Endodermal cell (in vitro differentiated cells): ENCODE results near the gene MAP3K21. TPM values are rescaled to one million over a fixed set of nuclear protein-coding genes. Genes with fewer than 3 reads are reported as not detected.

Experiments
- DNase-seq: peaks from one replicate; pipeline ENCODE4 v3.0.0-alpha.2; 2017
- H3K27ac ChIP-seq: 2 replicates; pipeline ENCODE4 v1.5.1; 2013; ENCODE audit warnings: mild to moderate bottlenecking, low read depth, low read length, moderate library complexity
- H3K27me3 ChIP-seq: 2 replicates; pipeline ENCODE4 v1.6.1; 2013; ENCODE audit warnings: mild to moderate bottlenecking, low read length, moderate library complexity; ENCODE audit not compliant: insufficient read depth, control insufficient read depth, poor library complexity, severe bottlenecking
- H3K36me3 ChIP-seq: 2 replicates; pipeline ENCODE4 v1.7.0; 2013; ENCODE audit warnings: mild to moderate bottlenecking, low read length, moderate library complexity; ENCODE audit not compliant: control insufficient read depth, insufficient read depth
- H3K4me1 ChIP-seq: one replicate; pipeline ENCODE4 v1.7.0; 2013; ENCODE audit warnings: low read length; ENCODE audit not compliant: control insufficient read depth, insufficient read depth
- H3K4me3 ChIP-seq: 2 replicates; pipeline ENCODE4 v1.5.1; 2013; ENCODE audit warnings: mild to moderate bottlenecking, low read length, moderate library complexity
- H3K9ac ChIP-seq: 2 replicates; pipeline ENCODE4 v1.6.1; 2013; ENCODE audit warnings: mild to moderate bottlenecking, low read length, moderate library complexity; ENCODE audit not compliant: poor library complexity, severe bottlenecking; ENCODE audit errors: extremely low read depth
- H3K9me3 ChIP-seq: 2 replicates; pipeline ENCODE4 v1.6.1; 2013; ENCODE audit warnings: mild to moderate bottlenecking, low read length, moderate library complexity; ENCODE audit not compliant: control insufficient read depth
- H3K27ac Mint-ChIP-seq: 2 replicates; pipeline ENCODE4 v1.8.0; 2020; ENCODE audit warnings: mixed read lengths
- H3K27me3 Mint-ChIP-seq: 2 replicates; pipeline ENCODE4 v1.8.0; 2021; ENCODE audit warnings: mild to moderate bottlenecking, mixed read lengths; ENCODE audit not compliant: insufficient read depth
- H3K36me3 Mint-ChIP-seq: 2 replicates; pipeline ENCODE4 v1.8.0; 2020; ENCODE audit warnings: low read depth, mixed read lengths
- H3K4me1 Mint-ChIP-seq: 2 replicates; pipeline ENCODE4 v1.8.0; 2020; ENCODE audit warnings: mixed read lengths
- H3K4me3 Mint-ChIP-seq: 2 replicates; pipeline ENCODE4 v1.8.0; 2020; ENCODE audit warnings: mild to moderate bottlenecking, moderate library complexity, mixed read lengths
- H3K9me3 Mint-ChIP-seq: 2 replicates; pipeline ENCODE4 v1.8.0; 2020; ENCODE audit warnings: mild to moderate bottlenecking, mixed read lengths
- CTCF ChIP-seq: fragments of 200-600 bp; sonication (generic); conservative IDR thresholded peaks from 2 replicates; pipeline ENCODE4 v1.5.0; 2021; ENCODE audit warnings: antibody characterized with exemption, mild to moderate bottlenecking
- WGBS, 2 experiments: methylation state at CpG; one replicate each; pipeline versions ENCODE4 v1.1.5 to v1.1.7; 2013; ENCODE audit warnings: missing lambda C conversion rate in 2 of 2, mixed read lengths in 1 of 2; ENCODE audit not compliant: insufficient coverage in 1 of 2, insufficient read length in 1 of 2; 5-methylcytosine and 5-hydroxymethylcytosine counted together
- total RNA-seq, 2 donors: library from RNA; stranded (reverse); fragmentation: NEBNext Ultra II Directional in 1 of 2; extraction: Animal tissue kit (Norgen Biotek cat#: 25700) in 1 of 2; gene quantifications; 2 replicates in 1 of 2; 3 replicates in 1 of 2; pipeline ENCODE4 v1.2.1, GENCODE V29; 2021

Gene MAP3K21
- total RNA-seq, 2 donors from 2014 or later: 9.4 to 14.6 TPM

GRCh38 chr1:233295237-233295974 is 32.1 kb upstream of the MAP3K21 start, which contains the start of gene PCNX2:
PCNX2 (minus strand) TSS chr1:233295725; CDS start chr1:233295478, 247 bp downstream.
- peak; percentile 90 for DNase-seq
- Histone ChIP-seq H3K9ac (peak within 1 kb of the TSS; percentile 50), H3K9me3 (no peaks in the 10 kb centered on the region), H3K36me3 (no peaks in the 10 kb centered on the region), H3K4me1 (no peaks in the 10 kb centered on the region), H3K27me3 (no peaks in the 10 kb centered on the region), H3K27ac (no peak within 1 kb of the TSS), H3K4me3 (peak within 1 kb of the TSS; percentile 91)
- no peak for TF ChIP-seq CTCF
- peaks cover 16% of the 10 kb centered on the region for H3K4me1 Mint-ChIP-seq
- H3K9me3 Mint-ChIP-seq: no peaks in the 10 kb centered on the region
- peak within 1 kb of the TSS; percentile 97 for H3K27ac Mint-ChIP-seq
- no peaks in the 10 kb centered on the region for H3K27me3 Mint-ChIP-seq
- peaks cover 6% of the 10 kb centered on the region for H3K36me3 Mint-ChIP-seq
- H3K4me3 Mint-ChIP-seq: peak within 1 kb of the TSS; percentile 84
- 0% methylated on average over 7 to 54 of the region's 54 CpGs for WGBS, 2 experiments

- Mint-ChIP-seq H3K4me1 (peaks cover 16% of the 10 kb centered on the region), H3K27me3 (no peaks in the 10 kb centered on the region), H3K4me3 (peak overlapping the region; percentile 84), H3K9me3 (peaks cover 3% of the 10 kb centered on the region), H3K27ac (no peak overlapping the region), H3K36me3 (peaks cover 4% of the 10 kb centered on the region)
- H3K4me1 ChIP-seq: no peaks in the 10 kb centered on the region
- no peak for TF ChIP-seq CTCF
- peak overlapping the region; percentile 91 for H3K4me3 ChIP-seq
- no peaks in the 10 kb centered on the region for H3K27me3 ChIP-seq
- H3K36me3 ChIP-seq: no peaks in the 10 kb centered on the region
- DNase-seq: no peak
- WGBS, 2 experiments: 8 to 13% methylated on average over 2 to 5 of the region's 5 CpGs
- no peak overlapping the region for H3K9ac ChIP-seq
- no peak overlapping the region for H3K27ac ChIP-seq
- no peaks in the 10 kb centered on the region for H3K9me3 ChIP-seq
Measured at GRCh38 chr1:233295975-233296322, 31.6 kb upstream of the MAP3K21 start.

GRCh38 chr1:233299450-233299849 is 28.1 kb upstream of the MAP3K21 start:
- H3K4me3 Mint-ChIP-seq: no peak overlapping the region
- H3K27me3 Mint-ChIP-seq: no peaks in the 10 kb centered on the region
- H3K9ac ChIP-seq: no peak overlapping the region
- no peak overlapping the region for H3K4me3 ChIP-seq
- 72 to 95% methylated on average over 2 to 5 of the region's 5 CpGs for WGBS, 2 experiments
- H3K36me3 ChIP-seq: no peaks in the 10 kb centered on the region
- H3K36me3 Mint-ChIP-seq: no peaks in the 10 kb centered on the region
- no peaks in the 10 kb centered on the region for H3K27me3 ChIP-seq
- no peak overlapping the region for H3K27ac ChIP-seq
- H3K4me1 ChIP-seq: no peaks in the 10 kb centered on the region
- peaks cover 10% of the 10 kb centered on the region for H3K4me1 Mint-ChIP-seq
- no peak overlapping the region for H3K27ac Mint-ChIP-seq
- H3K9me3 Mint-ChIP-seq: peaks cover 6% of the 10 kb centered on the region
- H3K9me3 ChIP-seq: peaks cover 7% of the 10 kb centered on the region
- no peak for DNase-seq
- peak; percentile 44 for TF ChIP-seq CTCF
